ENCODE data around the gene PPP1R8.
"Not testable (repeated sequence)": the region's sequence is repeated elsewhere in the genome, so short reads cannot be mapped to it uniquely, and the experiment has no call there.

DNA sequence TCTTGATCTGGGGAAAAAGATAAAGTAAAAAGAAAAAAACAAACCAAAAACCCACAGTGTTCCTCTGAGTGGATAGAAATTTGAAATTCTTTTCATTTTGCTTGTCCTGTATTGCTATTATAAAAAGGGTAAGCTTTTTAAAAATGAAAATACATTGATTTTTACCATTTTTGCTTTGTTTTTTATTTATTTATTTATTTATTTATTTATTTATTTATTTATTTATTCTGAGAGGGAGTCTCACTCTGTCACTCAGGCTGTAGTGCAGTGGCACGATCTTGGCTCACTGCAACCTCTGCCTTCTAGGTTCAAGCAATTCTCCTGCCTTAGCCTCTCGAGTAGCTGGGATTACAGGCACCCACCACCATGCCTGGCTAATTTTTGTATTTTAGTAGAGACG lies 22.5 kb upstream of the PPP1R8 start:
- TF ChIP-seq ZNF274 (IDR thresholded peaks at IDR 0.05; ENCODE audit: low read depth, low read length); SUZ12 (IDR thresholded peaks at IDR 0.05; ENCODE audit: extremely low read depth, insufficient read depth, insufficient read length): not testable (repeated sequence)

Measured in NT2/D1 (cell line).